ENCODE measurements around the gene BCL2L11.

DNA sequence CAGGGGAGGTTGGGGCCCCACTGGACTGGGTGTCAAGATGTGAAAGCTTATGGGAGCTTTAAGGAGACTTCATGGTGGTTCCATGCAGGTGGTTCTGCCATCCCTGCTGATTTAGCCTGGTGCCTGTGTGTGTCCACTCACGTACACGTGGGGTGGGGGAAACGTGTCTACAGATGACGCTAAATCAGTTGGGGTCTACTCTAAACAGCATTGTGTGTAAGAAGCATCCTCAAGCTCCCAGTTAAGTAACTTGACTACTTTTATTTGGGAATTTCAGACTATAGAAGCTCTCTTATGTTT, 47.1 kb downstream of the BCL2L11 start:
- TF ChIP-seq POLR2A (IDR thresholded peaks at IDR 0.05; ENCODE audit: low read depth, low read length) (no peak), POLR2AphosphoS5 (IDR thresholded peaks at IDR 0.05; ENCODE audit: low read depth, low read length) (no peak), POU2F2 (IDR thresholded peaks at IDR 0.05; ENCODE audit: low read depth, low read length) (no peak)

All from GM12891 (cell line).